ENCODE data around the gene KRT82. TPM values are rescaled to one million over a fixed set of nuclear protein-coding genes. Genes with fewer than 3 reads are reported as not detected.
A peak's percentile ranks its signal among the peaks of the same experiment; 100 is the strongest.

The KRT82 gene
- total RNA-seq, 1 donor from 2014 or later = not detected

GRCh38 chr12:52359621-52360061 is 46.5 kb downstream of the KRT82 start:
- intact Hi-C loops (cut with micrococcal nuclease) = no loop called here
- no peak for TF ChIP-seq CTCF (IDR thresholded peaks at IDR 0.05)
- no peak for DNase-seq
- H3K27me3 Mint-ChIP-seq = peaks cover 4% of the 10 kb centered on the region
- peaks cover 25% of the 10 kb centered on the region for H3K4me1 Mint-ChIP-seq
- no peak for ATAC-seq (ENCODE audit: low read depth)
- H3K4me3 Mint-ChIP-seq = no peak overlapping the region
- H3K27ac Mint-ChIP-seq = no peak overlapping the region
- H3K36me3 Mint-ChIP-seq (ENCODE audit: low read depth) = no peaks in the 10 kb centered on the region
- ChIA-PET CTCF (no interaction called here), POLR2A (no interaction called here)
- H3K9me3 Mint-ChIP-seq = no peaks in the 10 kb centered on the region

DNA sequence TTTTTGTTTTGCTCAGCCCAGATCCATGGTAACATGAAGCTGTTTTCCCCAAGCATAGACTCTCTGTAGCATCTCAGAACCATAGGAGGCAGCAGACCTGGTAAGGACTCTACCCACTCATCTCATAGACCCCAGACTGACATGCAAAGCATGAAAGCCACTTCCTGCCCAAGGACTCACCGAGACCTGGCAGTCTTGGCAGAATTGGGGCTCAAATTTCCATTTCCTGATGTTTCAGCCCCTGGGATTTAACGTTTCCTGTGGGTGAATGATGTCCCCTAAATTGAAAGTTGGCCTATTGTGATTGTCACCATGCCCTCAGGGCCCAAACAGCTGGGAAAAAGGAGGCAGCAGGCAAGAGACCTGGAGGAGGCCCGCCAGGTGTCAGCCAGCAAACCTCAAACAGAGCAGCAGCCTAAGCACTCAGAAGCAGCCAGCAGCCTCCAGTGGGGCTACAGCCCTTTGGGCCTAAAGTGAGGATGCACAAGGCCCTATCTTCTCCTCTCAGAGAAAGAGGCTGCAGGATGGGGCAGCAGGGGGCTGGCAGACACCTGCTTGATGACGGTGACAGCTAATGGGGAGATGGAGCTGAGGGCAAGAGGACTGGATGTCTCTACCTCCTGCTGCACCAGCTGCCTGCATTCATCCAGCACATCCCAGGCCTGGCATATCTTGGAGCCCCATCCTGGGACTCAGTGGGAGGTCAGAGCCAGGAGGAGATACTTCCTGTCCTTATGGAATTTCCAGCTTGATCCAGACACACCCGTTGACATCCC is 47.4 kb downstream of the KRT82 start:
- peak; percentile 24 for DNase-seq
- peak overlapping the region; percentile 57 for H3K27ac Mint-ChIP-seq
- TF ChIP-seq CTCF (IDR thresholded peaks at IDR 0.05) = no peak
- no peaks in the 10 kb centered on the region for H3K36me3 Mint-ChIP-seq (ENCODE audit: low read depth)
- peaks cover 29% of the 10 kb centered on the region for H3K4me1 Mint-ChIP-seq
- peak; percentile 94 for ATAC-seq (ENCODE audit: low read depth)
- H3K27me3 Mint-ChIP-seq = peaks cover 6% of the 10 kb centered on the region
- no peak overlapping the region for H3K4me3 Mint-ChIP-seq
- no peaks in the 10 kb centered on the region for H3K9me3 Mint-ChIP-seq
- ChIA-PET POLR2A (no interaction called here), CTCF (interaction anchor here (1.3 kb wide), 1 partner anchor 31 kb away, joined by 5 read pairs; no protein-coding TSS in a partner anchor)
- intact Hi-C loops (cut with micrococcal nuclease) = no loop called here

DNA sequence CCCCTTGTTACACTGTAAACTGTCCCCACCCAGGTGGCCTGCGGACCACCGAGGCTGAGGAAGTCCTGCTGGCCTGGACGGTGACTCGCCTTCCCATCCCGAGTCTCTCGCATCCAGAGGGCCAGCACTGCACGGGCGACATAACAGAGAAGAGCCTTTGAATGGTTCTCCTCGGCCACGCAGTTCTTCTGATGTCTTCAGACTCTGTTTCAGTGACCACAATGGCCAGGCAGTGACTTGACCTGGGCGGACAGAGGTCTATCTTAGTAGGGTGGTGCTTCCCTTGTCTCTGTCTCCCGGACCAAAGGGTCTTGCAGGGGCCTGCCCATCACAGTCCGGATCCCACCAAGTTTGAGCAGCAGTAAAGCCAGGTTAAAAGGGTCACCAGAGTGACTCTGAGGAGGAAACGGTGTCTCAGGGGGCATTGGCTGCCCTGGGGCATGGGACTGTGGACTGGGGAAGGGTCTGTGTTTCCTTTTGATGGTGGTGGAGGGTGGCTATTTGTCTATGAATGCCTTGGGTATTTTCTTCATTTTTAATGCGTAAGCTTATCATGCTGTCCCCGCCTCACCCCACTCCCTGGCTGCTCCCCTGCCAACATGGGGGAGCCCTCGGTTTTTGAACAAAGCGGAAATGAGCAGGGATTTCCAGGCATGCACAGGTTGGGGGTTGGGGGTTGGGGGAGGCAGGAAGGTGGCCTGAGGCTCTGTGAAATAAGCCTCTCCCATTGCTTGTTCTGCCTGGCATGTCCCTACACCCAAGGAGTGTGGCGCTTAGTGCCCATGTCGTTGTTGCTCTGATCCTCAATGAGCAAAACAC is 49.2 kb downstream of the KRT82 start:
- H3K36me3 Mint-ChIP-seq (ENCODE audit: low read depth) = no peaks in the 10 kb centered on the region
- no peak for TF ChIP-seq CTCF (IDR thresholded peaks at IDR 0.05)
- H3K27me3 Mint-ChIP-seq = peaks cover 6% of the 10 kb centered on the region
- peaks cover 29% of the 10 kb centered on the region for H3K4me1 Mint-ChIP-seq
- ChIA-PET POLR2A (no interaction called here), CTCF (no interaction called here)
- no peak overlapping the region for H3K4me3 Mint-ChIP-seq
- DNase-seq (no peak), ATAC-seq (ENCODE audit: low read depth) (no peak)
- no peak overlapping the region for H3K27ac Mint-ChIP-seq
- H3K9me3 Mint-ChIP-seq = no peaks in the 10 kb centered on the region
- intact Hi-C loops (cut with micrococcal nuclease) = no loop called here

DNA sequence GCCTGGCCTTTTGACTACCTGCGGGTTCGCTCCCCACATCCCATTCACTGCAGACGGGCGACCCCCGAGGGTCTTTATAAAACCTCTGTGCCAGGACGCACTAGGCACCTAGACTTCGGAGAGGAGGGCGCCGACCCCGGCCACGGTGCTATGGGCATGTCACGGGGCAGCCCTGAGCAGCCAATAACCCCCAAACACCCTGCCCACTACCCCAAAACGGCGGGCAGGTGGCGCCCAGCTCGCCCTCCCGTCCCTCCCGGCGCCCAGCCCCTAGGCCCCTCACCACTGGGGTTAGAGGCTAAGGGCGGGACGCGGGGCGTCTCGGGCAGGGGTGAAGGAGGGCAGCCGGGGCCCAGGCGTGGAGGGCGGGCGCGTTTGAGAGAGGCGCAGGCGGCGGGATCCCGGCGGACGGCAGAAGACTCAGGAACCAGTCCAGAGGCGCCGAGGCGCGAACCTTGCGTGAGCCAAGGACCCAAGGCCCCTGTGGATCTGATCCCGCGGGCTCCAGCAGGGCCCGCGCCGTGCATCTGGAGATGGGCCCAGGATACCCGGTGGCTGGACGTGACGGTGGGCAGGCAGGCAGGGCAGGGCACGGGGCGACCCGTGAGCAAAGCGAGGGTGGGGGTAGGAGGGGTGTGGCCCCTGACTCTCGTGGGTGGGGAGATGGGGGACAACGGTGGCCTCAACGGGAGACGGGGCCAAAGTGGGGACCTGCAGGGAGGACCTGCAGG is 49.9 kb downstream of the KRT82 start:
- H3K9me3 Mint-ChIP-seq = no peaks in the 10 kb centered on the region
- no peak overlapping the region for H3K4me3 Mint-ChIP-seq
- intact Hi-C loops (cut with micrococcal nuclease) = no loop called here
- peaks cover 32% of the 10 kb centered on the region for H3K4me1 Mint-ChIP-seq
- ATAC-seq (ENCODE audit: low read depth) (no peak), DNase-seq (no peak)
- ChIA-PET POLR2A (no interaction called here), CTCF (no interaction called here)
- no peak overlapping the region for H3K27ac Mint-ChIP-seq
- H3K27me3 Mint-ChIP-seq = peaks cover 6% of the 10 kb centered on the region
- H3K36me3 Mint-ChIP-seq (ENCODE audit: low read depth) = no peaks in the 10 kb centered on the region
- TF ChIP-seq CTCF (IDR thresholded peaks at IDR 0.05) = no peak

DNA sequence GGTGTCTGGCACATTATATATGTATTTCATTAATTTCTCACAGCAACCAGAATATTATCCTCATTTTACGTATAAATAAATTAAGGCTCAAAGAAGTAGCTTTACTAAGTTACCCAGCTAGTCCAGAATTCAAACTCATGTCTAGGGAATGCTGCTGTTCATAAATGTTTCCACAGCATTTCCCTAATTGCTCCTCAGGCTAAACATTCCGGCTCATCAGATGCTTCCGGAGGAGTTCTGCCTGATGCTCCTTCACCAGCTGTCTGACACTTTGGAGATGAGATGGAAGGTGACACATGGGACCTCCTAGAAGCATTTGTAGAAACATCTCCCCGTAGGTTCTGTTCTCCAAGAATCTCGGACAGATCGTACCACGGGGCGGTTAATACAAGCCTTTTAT is 51.0 kb downstream of the KRT82 start:
- ATAC-seq (ENCODE audit: low read depth) (no peak), DNase-seq (no peak)
- H3K4me3 Mint-ChIP-seq = no peak overlapping the region
- POLR2A ChIA-PET = no interaction called here
- CTCF ChIA-PET = no interaction called here
- intact Hi-C loops (cut with micrococcal nuclease) = no loop called here
- no peak for TF ChIP-seq CTCF (IDR thresholded peaks at IDR 0.05)
- no peaks in the 10 kb centered on the region for H3K36me3 Mint-ChIP-seq (ENCODE audit: low read depth)
- H3K4me1 Mint-ChIP-seq = peaks cover 32% of the 10 kb centered on the region
- H3K27me3 Mint-ChIP-seq = peaks cover 6% of the 10 kb centered on the region
- H3K9me3 Mint-ChIP-seq = no peaks in the 10 kb centered on the region
- H3K27ac Mint-ChIP-seq = no peak overlapping the region
